GM12872 (cell line): Measurements from ENCODE around the gene XPO6.

Source experiments
- CTCF ChIP-seq: IDR thresholded peaks from 3 replicates; pipeline ENCODE4 v1.5.1; 2011; ENCODE audit warnings: low read depth, mild to moderate bottlenecking, low read length, moderate library complexity; ENCODE audit not compliant: insufficient read depth

The XPO6 gene

GRCh38 chr16:28086186-28087139 is 125.3 kb downstream of the XPO6 start:
- TF ChIP-seq CTCF = no peak

- TF ChIP-seq CTCF = no peak
Observed at GRCh38 chr16:28085389-28086171, 126.2 kb downstream of the XPO6 start.

GRCh38 chr16:28084209-28084608 is 127.6 kb downstream of the XPO6 start:
- TF ChIP-seq CTCF = no peak

- TF ChIP-seq CTCF = no peak
Observed at GRCh38 chr16:28082624-28083023, 129.1 kb downstream of the XPO6 start.

- TF ChIP-seq CTCF = no peak
Observed at GRCh38 chr16:28081391-28081968, 130.3 kb downstream of the XPO6 start.

- no peak for TF ChIP-seq CTCF
Observed at GRCh38 chr16:28078261-28078660, 133.5 kb downstream of the XPO6 start.

- TF ChIP-seq CTCF = no peak
Observed at GRCh38 chr16:28073836-28074235, 137.9 kb downstream of the XPO6 start.
